ENCODE data around the gene OSTN.
"Not testable (repeated sequence)": the region's sequence is repeated elsewhere in the genome, so short reads cannot be mapped to it uniquely, and the experiment has no call there.

The OSTN gene

DNA sequence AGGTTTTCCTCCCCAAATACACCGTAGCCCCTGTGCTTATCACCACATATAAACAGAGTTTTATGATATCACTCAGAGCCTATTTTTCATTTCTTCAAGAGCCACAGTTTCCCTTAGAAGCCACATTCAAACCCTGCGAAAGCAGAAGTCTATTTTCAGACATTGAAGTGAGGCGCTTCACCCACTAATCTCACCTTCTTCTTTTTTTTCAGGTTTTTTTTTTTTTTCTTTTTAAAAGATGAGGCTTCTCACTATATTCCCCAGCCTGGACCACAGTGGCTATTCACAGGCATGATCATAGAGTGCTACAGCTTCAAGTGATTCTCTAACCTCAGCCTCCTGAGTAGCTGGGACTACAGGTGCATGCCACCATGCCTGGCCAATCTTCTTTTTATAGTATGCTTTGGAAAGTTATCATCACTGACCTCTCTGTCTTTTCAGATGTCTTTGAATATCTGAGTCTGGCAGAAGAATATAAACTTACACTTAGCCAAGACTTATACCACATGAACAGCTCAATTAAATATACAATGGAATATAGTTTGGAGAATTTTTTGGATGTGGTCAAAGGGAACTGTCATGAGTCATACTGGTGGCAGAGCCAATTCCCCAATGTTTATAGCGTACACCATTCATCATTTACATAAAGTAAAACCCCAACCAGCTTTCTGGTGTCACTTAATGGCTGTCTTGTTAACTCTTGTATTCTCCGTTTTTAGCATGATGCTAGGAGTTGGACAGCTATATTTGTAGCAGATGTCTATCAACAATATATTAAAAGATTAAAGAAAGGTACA lies 70.4 kb downstream of the OSTN start:
- DNase-seq, result no peak

- DNase-seq, result not testable (repeated sequence)
Observed at GRCh38 chr3:191275244-191275643, 76.2 kb downstream of the OSTN start.

GRCh38 chr3:191275751-191276150 lies 76.7 kb downstream of the OSTN start:
- no peak for DNase-seq

DNA sequence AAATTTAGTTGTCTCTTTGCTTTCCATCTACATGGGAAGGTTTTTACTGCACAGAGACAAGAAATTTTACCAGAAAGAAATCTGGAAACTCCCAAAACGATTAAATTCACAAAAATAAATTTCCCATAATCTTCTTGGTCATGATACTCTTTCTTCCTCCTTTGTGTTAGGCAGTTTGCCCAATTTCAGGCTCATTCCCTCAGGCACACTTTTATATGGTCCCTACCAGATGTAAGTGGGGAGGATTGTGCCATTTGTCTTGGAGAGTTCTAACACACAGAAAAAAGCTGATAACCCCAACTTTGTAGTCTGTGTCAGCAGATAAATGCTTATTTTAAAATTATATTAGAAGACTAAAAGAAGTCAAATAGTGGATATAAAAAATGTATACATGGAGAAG lies 81.1 kb downstream of the OSTN start:
- no peak for DNase-seq

GRCh38 chr3:191280882-191281281 lies 81.8 kb downstream of the OSTN start:
- no peak for DNase-seq

GRCh38 chr3:191282251-191283185 lies 83.5 kb downstream of the OSTN start:
- DNase-seq, result no peak

GRCh38 chr3:191283400-191283799 lies 84.4 kb downstream of the OSTN start:
- DNase-seq, result no peak

DNA sequence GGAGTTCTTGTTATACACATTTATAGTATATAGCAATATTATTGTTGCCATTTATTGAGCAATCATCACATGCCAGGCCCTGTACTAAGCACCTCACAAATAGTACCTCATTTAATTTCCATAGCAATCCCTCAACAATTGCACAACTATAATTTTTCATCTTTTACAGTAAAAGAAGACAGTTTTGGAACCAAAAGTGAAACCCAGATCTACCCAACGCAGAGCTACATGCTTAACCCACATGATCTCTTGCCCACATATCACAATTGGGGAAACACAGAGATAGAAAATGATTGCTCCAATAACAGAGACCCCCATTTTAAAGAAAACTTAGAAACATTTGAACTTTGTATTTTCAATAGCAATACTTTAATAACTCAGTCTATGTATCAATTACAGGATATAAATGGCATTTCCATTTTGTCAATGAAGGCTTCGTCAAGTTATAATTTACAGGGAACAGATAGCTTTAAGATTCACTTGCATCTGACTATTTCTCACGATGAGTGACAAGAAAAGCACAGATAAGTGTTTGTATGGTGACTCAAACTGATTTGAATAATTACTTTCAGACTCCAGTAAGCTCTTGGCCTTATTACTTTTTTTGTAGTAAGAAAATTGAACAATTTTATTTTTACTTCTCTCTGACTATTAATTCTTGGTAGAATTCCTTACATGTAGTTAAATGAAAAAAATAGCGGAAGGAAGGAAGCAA lies 91.4 kb downstream of the OSTN start:
- peak in 1 of 2 donors; percentile 17 for DNase-seq

DNA sequence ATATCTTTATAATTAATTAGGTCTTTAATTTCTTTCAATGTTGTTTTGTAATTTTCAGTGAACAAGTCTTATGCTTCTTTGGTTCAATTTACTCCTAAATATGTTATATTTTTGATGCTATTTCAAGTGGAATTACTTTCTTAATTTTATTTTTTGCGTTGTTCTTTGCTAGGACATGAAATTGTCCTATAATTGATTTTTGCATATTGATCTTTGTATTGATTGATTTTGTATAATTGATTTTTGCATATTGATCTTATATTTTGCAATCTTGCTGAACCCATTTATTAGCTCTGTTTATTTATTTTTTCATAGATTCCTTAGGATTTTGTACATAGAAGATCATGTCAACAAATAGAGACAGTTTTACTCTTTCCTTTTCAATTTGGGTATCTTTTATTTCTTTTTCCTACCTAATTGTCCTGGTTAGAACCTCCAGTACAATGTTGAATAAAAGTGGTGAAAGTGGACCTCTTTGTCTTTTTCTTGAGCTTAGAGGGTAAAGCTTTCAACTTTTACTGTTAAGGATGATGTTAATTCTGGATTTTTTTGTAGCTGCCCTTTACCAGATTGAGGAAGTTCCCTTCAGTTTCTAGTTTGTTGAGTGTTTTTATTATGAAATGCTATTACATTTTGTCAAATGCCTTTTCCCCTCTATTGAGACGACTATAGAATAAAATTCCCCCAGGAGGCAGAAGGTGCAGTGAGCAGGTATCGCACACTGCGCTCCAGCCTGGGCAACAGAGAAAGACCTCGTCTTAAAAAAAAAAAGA lies 93.4 kb downstream of the OSTN start:
- no peak for DNase-seq

- DNase-seq, result no peak
Observed at GRCh38 chr3:191294291-191294690, 95.2 kb downstream of the OSTN start.

DNA sequence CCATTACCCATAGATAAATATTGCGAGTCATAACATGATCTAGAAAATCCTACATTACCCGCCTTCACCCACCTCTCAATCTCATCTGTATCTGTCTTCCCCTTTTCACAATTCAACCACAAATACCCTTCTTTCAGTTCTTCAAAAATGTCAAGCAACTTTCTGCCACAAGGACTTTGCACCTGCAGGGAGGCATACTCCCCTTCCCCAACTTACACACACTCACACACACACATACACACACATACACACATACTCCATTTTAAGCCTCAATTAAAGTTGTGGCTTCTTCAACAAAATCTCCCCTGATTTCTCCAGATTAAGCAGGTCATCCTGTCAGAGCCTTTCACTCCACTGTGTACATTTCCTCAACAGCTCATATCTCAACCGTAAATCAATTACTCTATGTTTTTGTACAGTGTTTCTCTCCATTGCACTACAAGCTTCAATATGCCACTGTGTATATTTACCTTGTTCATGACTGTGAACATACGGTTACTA lies 97.0 kb downstream of the OSTN start:
- peak in 1 of 2 donors; percentile 46 for DNase-seq

GRCh38 chr3:191298846-191299245 lies 99.8 kb downstream of the OSTN start:
- DNase-seq, result no peak

DNA sequence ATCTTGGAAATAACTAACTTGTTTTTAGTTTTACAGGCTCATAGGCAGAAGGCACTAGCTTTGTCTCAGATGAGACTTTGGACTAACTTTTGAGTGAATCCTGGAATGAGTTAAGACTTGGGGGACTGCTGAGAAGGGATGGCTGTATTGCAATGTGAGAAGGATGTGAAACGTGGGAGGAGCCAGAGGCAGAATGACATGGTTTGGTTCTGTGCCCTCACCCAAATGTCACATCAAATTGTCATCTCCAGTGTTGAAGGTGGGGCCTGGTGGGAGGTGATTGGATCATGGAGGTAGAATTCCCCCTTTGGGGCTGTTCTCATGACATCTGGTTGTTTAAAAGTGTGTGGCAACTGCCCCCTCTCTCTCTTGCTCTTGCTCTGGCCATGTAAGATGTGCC lies 101.4 kb downstream of the OSTN start:
- DNase-seq, result peak in 1 of 2 donors; percentile 1

GRCh38 chr3:191301017-191301416 lies 102.0 kb downstream of the OSTN start:
- no peak for DNase-seq

DNA sequence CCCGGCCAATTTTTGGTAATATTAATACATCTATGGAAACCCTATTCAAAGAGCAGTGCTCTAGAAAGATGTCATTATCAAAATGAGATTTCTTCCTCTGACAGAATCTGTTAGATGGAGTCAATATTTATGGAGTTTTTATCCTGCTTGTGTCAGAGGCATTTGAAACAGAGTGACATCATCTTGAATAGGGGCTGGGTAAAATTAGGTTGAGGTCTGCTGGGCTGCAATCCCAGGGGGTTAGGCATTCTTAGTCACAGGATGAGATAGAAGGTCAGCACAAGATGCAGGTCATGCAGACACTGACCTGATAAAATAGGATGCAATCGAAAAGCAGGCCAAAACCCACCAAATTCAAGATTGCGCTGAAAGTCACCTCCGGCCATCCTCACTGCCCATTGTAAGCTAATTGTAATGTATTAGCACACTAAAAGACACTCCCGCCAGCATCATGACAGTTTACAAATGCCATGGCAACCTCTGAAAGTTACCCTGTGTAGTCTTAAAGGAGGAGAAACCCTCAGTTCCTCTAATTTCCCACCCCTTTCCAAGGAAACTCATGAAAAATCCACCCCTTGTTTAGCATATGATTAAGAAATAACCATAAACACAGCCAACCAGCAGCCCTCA lies 102.9 kb downstream of the OSTN start:
- no peak for DNase-seq

DNA sequence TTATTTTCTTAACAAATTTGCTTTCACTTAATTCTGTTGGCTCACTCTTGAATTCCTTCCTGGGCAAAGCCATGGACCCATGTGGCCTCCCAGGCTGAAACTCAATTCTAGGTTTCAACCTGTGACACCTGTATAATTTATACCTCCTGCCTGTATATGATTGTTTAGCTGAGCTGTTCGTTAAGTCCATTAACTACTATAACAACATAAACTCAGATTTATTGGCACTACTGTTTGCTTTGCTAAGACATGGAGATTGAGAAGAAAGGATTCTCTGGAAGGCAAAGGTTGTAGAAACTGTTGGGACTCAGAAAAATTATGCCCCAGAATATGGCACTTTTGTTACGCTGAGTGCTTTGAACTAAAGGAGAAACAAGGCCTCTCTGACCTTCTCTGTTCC lies 103.4 kb downstream of the OSTN start:
- DNase-seq, result no peak

- DNase-seq, result no peak
Observed at GRCh38 chr3:191303596-191303995, 104.6 kb downstream of the OSTN start.

DNA sequence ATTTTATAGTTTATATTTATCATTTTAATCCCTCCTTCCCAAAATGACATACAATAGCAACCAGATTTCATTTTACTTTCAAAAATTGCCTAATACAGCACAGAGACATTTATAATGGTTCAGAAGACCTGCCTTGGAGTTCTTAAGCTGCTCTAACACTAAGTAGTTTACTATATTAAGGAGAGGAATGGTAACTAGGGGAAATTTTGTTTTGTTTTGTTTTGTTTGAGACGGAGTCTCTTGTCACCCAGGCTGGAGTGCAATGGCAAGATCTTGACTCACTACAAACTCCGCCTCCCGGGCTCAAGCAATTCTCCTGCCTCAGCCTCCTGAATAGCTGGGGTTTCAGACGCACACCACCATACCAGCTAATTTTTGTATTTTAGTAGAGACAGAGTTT lies 107.4 kb downstream of the OSTN start:
- DNase-seq, result no peak

- DNase-seq, result no peak
Observed at GRCh38 chr3:191307341-191307740, 108.3 kb downstream of the OSTN start.

DNA sequence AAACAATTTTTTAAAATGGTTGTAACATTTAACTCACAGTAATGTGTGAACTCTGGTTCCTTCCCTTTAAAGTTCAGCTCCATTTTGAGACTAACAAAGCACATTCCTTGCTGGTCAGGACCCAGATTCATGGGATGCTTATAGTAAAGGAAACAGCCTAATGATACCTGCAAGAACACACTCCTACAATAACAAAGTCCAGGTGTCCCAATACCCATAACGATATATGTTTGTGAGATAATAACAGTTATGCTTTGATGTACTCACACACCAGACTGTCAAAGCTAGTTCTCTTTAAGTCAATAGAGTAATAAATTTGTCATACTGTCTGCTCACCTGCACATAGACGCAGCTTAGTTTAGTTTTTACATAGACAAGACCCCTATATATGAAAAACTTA lies 114.3 kb downstream of the OSTN start:
- DNase-seq, result no peak

DNA sequence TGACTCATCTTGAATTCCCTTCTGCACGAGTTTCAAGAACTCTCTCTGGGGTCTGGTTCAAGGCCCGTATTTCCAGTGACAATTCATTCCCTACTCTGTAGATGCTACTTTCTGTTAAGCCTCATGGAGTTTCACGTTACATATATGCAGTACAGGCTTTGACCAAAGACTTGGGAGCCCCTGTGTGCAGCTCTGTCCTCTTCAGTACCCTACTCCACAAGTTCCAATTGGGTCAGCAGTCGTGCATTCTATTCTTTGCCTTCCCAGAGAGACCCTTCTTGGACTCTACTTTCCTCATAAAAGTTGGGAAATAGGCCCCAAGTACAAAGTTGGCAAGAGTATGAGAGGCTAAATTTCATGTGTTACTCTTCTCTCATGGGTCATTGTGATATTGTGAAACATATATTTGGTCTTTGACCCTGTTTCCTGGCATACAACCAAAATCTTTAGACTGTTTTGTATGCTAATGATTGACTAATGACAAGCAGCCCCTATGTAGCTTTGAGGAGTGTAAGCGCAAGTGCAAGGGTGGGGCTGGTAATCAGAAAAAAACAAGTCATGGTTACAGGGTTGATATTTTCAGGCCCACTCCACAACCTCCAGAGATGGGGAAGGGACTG lies 115.2 kb downstream of the OSTN start:
- DNase-seq, result no peak

Data from CD4-positive, alpha-beta T cell treated with Interleukin-1 beta for 1 hour (primary cell).